HPDE6-E6E7 (cell line): ENCODE data around the gene TUBGCP6.
A peak's percentile ranks its signal among the peaks of the same experiment; 100 is the strongest.

ENCODE experiments used
- DNase-seq: peaks from one replicate; pipeline ENCODE4 v3.0.0; 2011; ENCODE audit warnings: missing footprints; ENCODE audit errors: extremely low spot score

TUBGCP6 gene

DNA sequence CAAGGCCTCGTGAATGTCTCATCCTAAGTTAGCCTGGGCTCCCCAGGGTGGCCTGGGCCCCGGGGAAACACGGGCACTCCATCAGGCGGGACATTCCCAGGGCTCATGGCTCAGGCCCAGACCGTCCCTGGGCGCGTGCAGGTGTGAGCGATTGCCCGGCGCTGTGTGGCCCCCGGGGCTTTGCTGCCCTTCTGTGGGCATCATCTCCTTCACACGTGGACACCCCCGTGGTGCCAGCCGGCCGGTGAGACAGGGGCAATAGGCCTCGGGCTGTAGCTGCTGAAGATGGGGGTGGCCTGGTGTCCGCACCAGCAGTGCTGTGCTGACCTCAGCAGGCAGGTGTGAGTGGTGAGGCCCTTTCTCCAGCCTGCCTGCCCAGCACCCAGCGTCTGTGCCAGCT, 48.6 kb downstream of the TUBGCP6 start:
- DNase-seq: no peak

DNA sequence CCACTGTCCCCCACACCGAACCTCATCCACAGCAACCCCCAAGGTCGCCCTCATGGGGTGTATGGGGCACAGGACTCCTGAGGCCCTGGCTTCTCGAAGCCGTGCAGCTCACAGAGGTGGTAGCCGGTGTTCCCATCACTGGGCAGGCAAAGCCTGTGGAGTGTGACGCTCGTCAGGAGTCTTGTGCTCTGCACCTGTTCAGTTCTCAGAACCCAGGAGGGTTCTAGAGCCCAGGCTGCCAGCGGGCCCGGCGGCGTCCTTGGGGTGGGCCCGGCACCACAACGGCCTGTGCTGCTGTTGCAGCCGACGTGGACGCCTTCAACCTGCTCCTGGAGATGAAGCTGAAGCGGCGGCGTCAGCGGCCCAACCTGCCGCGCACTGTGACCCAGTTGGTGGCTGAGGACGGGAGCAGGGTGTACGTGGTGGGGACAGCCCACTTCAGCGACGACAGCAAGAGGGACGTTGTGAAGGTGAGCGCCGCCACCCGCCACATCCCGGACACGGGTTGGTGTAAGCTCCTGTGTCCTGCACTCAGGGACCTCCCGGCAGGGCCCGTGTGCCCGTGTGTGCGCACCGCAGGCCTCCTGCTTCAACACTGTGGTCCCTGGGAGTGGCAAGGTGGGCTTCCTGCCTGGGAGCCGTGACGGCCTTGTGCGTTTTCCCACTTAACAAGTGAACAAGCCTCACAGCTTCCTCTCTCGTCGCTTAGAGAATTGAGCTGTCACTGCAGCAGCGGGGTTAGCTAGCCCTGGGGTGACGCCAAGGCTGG, 50.6 kb downstream of the TUBGCP6 start:
- no peak for DNase-seq

DNA sequence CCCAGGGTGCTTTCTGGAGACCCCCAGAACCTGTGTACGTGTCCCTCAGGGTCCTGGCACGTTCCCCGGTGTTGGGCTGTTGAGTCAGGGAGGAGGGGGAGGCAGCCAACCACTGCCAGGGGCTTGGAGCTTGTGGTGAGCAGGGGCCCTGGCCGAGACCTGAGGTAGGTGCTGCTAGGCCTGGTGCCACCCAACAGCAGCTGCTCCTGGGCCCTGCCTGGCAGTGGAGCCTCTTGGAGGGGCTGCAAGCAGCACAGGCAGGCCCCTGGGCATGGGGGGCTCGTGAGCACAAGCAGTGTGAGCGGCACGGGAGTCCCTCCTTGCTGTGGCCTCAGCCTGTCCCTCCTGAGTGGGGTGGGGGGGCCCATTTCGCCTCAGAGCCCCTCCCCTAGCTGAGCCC, 51.2 kb downstream of the TUBGCP6 start:
- no peak for DNase-seq

DNA sequence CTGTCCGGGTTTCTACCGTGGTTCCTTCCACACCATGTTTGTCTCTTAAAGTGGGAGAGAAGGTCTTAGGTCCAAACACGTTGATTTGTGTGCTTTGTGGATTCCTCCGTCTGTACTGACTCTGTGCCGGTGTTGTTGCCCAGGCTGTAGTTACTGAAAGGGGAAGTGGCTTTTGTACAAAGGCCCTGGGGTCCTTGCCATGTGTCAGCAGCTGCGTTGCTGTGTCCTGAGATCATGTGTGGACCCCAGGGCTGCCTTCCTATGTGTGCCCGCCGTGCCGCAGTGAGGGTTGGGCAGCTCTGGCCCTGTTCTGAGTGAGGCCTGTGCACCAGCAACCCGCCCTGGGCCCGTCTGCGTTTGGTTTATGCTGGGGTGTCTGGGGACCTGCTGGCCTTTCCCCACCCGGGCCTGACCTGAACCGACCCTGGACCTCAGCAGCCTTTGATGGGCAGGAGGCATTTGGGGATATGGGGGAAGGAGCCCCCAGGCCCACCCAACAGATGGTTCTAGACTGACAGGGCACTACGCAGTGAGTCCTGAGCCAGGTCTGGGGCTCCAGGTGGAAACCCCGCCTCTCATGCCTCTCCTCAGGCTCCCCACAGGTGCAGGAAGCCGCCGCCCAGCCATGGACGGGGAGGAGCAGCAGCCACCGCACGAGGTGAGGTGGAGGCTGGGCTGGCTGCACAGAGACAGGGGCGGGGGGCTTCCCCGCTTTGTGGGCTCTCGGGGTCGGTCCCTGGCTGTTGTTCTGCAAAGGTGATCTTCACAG, 52.2 kb downstream of the TUBGCP6 start:
- DNase-seq: no peak

DNA sequence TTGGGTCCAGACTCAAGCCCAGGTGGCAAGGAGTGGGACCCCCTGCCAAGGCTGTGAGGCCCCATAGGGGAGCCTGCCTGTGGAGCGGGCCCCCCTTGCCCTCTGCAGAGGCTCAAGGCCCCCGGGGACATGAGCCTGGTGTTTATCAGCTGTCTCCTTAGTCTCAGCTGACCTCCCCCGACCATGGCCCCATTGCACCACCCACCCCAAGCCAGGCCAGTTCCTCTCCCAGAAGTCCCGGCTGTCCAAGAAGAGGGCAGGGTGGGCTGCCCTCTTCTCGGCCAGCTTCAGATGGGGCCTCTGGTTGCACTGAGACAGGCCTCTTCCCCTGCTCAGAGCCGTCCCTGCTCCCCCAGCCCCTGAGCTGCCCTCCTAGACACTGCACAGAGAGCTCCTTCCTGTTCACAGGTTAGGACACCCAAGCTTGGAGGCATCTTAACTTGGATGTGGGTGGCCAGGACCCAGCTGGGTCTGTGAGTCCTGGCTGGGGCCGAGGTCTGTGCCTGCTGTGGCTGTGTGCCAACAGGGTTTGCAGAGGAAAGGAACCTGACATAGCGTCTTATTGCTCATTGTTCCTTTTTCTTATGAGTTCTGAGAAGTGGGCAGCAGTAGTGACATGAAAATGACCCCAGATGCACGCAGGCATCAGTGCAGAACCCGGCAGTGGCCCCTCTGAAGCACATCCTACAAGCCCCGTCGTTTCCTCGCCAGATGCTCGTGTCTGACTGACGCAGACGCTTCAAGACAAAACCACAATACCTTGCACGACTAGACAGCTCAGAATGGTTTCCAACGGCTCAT, 53.7 kb downstream of the TUBGCP6 start:
- DNase-seq: no peak

DNA sequence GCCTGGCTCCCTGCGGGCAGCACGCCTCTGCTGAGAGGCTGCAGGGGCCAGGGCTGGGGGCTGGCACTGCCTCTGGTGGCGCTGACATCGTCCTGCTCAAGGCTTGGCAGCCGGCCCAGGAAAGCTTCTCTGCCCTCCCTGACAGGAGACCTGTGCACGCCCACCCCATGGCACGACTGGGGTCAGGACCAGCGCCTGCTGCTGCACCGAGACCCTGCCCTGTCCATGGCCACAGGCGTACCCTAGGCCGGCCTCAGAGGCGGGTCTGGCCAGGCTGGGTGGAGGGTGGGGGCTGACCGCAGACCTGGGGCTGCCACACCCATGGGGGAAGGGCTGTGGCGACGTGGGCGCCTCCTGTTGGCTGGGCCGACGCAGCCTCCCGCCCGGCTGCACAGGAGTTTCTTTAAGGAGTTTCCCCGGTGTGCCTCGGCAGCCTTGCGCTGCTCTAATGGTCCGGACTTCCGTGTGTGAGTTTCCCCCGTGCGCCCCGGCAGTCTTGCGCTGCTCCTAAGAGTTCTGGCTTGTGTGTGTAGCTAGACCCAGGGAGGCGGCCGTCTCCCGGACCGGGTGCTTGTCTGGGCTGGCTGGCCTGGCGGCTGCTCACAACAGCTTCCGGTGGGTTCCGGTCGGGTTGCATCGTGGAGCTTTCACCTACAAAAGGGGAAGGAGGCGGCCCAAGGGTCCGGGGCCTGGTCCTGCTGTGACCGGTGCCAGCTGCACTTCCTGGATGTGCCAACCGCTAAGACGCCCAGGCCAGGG, 54.5 kb downstream of the TUBGCP6 start:
- DNase-seq: peak; percentile 50

DNA sequence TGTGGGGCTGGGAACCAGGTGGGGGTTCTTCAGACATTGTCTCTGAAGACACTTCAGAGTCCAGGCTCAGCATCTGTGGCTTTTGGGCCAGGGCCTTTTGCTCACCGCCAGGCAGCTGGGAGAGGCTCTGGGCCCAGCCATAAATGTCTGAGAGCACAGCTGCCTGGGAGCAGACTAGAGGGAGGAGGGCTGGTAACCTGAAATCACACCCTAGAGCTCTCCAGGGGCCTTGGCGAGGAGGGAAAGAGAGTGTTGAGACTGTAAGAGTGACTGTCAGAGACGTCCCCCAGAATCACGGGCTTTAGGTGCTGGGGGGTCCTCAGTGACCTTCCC, 55.0 kb downstream of the TUBGCP6 start:
- no peak for DNase-seq

DNA sequence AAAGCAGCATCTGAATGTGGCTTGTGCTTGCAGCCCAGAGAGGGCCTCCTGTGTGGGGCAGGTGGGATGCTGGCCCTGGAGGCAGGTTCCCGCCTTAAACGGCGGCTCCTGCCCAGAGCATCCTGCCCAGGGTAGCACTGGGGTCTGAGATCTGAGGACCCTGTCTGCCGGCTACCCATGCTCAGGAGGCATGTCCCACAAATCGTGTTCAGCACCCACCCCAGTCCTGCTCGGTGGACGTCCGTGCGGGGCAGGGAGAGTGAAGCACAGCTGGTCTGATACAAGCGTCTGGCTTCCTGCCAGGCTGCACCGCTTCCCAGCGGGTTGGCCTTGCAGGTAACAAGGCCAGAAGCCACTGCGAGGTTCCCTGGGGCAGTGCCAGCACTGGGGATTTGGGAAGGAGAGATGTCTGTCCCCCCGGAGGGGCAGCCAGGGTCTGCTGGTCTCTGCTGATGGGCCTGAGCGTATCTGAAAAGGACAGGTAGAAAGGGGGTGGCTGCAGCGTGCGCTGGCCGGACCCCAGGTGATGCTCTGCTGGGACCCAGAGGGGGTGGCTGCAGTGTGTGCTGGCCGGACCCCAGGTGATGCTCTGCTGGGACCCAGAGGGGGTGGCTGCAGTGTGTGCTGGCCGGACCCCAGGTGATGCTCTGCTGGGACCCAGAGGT, 55.5 kb downstream of the TUBGCP6 start:
- no peak for DNase-seq

DNA sequence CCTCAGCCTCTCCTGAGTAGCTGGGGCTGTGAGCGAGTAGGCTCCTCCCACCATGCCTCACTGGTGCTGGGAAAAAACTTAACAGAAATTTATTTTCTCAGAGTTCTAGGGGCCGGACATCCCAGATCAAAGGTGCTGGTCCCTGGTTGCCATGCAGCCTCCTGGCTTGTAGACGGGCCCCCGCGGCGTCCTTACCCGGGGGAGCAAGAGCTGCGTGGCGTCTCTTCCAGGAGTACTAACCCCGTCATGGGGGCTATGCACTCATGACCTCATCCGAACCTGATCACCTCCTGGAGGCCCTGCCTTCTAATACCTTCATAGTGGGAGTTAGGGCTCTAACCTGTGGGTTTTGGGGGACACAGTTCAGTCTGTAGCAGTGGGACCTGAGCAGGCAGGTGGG, 56.5 kb downstream of the TUBGCP6 start:
- no peak for DNase-seq

DNA sequence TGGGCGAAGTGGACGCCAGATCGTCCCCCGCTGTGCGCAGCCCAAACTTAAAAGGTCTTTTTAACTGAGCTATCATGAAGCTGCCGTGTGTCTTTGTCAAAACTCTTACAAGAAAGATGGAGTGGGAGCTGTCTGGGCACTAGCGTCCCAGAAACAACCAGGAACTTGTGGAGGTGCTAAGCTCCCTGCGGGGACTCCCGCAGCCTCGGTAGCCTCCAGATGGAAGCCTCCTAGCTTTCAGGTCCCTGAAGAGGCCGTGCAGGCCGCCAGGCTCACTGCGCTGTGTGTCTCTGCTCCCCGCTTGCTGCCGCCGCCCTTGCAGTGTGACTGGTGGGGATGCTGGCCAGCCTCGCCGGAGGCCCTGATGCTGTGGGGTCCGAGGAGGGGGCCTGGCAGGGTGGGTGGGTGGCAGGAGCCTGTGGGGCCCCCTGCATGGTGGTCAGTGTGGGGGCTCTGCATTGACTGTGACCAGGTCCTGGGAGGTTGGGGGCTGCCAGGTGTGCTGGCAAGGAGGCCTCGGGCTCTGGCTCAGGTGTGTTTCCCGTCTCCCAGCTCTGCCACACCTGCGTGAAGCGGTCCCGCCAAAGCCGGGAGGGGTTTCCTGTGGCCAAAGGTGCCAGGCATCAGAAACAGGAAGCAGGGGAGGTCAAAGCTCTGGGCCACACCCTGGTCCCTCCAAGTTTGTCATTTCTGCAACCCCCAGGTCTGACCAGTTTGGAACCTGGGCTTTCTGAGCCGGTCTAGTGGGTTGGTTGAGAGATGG, 57.9 kb downstream of the TUBGCP6 start:
- no peak for DNase-seq

DNA sequence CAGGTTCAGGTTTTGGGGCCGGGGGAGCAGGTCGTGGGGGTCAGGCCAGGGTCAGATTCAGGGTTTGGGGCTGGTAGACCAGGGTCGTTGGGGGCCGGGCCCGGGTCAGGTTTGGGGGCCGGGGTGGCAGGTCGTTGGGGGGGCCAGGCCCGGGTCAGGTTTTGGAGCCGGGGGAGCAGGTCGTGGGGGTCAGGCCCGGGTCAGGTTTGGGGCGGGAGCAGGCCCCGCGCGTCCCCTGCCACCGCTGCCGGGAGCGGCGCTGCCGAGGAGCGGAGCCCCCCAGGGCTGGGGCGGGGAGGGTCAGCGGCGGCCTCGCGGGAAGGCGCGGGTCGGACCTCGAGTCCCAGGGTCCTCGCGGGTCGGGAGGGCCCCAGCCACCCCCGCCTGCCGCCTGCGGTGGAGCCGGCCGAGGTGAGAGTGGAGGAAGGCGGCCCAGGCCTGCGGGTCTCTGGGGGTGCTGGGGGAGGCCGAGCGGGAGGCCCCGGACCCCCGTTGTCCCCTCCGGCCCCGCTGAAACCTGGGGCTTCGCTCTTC, 58.6 kb downstream of the TUBGCP6 start:
- DNase-seq: no peak

DNA sequence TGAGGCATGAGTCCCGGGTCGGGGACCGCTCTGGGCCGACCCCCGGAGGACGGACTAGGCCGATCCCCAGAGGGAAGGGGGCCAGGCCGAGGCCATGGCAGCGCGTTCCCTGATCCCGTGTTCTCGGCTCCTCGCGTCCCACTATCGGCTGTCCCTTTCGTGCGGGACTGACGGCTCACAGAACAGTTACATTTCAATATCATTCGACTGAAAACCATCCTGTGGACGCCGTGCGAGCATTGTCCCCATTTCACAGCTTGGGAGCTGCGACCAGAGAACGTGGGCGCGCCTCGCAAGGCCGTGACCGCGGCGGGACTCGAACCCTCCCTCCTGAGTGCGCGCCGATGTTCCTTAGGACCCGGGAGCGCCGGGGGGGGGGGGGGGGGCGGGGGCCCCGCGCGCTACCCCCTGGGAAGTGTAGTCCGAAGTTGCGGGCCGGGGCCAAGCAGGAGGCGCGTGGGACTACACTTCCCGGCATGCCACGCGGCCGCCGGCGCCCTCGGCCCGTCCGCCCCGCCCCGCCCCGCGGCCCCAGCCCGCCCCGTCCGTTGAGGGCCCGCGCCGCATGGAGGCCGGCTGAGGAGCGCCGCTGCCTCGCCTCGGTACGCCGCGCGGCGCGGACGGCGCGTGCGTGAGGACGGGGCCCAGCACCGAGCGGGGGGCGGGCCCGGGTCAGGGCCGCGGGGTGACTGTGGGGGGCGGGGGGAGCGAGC, 59.3 kb downstream of the TUBGCP6 start, which contains the start of gene TRABD:
TSS of gene TRABD (plus strand) at position 539 of the 713 bp plus-strand sequence. CDS start 7,148 bp downstream, outside the sequence.
- DNase-seq: peak; percentile 54

DNA sequence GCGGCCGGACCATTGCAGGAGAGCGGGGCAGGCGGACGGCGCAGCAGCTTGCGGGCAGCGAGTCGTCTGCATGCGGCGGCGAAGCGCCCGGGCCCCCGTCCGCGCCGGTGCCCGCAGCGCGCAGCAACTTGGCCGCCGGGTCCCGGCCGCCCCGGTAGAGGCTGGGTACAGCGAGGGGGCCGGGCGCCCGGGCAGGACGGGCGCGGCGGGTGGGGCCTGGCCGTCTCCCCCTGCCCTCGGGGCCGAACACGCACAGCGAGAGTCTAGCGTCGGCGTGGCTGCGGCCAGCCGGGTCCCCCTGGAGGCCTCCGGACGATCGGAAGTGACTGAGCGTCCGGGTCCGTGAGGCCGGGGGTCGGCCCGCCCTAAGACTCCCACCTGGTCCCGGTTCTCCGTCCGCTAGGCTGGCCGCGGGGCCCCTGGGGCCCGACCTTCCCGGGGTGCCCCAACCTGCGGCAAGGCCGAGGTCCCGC, 59.9 kb downstream of the TUBGCP6 start:
- DNase-seq: no peak

DNA sequence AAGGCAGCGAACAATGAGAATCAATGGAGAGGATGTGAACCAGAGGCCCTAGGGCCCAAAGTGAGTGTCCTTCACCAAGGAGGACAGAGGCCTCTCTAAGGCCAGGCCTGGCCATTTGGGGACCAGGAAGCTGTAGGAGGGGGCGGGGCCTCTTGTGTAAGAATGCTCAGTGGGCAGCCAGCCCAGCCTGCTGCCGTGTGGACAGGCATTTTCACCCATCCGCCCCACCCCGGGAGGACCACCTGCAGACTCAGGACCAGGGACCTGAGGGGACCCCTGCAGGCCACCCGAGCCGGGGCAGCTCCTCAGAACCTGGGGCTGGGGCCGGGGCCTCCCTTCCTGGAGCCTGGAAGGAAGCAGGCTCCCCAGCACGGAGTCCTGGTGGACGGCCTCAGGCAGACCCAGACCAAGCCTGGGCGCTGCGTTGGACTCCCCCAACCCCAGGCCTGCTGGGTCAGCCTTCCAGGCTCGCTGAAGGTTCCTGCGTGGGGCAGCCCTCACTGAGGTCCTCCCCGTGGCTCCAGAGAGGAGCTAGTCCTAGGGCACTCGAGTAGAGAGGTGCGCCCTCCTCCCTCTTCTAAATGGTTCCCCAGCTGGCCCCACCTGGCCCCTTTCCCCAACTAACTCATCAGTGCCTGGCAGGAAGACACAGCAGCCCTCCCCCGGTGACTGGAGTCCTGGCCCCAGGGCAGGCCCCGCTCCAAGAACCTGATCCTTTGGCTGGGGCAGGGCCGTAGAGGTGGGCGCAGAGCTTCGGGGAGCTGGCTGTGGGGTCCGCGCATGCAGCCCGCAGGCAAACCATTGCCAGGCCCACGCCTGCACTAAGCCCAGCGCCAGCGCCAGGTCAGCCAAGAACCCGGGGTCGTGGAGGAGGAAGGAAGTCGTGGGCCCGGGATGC, 60.6 kb downstream of the TUBGCP6 start:
- no peak for DNase-seq

DNA sequence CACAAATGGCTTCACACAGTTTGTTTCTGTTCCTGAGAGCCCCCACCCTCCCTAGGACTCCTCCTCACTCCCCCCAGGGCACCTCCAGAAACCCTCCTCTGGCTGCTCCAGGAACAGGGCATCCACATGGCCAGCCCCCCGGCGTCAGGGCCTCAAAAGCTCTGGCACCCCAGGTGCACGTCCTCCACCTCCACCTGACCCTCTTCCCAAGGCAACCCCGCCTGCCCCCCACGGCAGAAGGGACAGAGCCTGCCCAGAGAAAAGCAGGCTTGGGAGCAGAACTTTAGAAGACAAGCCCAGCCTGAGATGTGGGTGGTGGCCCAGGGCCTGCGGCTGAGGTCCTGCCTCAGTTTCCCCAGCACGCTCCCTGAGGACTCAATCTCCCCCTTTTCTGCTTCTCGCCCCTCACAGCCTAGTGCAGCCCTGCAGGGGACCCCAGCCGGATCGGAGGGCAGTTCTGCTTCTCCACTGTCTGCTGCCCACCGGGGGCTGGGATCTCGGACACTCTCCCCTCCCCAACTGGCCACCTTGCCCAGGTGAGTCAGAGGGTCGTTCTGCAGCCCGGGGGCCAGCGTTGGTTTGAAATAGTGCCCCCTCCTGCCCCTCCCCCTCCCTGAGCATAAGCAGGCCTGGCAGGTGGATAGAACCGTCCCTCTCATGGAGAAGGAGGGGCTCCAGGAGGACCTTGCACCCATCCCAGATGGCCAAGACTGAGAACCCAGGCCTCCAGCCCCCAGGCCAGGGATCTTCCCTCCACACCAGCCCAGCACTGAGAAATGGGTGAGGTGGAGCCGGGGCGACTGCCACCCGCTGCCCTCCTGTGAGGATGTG, 61.5 kb downstream of the TUBGCP6 start:
- DNase-seq: no peak

DNA sequence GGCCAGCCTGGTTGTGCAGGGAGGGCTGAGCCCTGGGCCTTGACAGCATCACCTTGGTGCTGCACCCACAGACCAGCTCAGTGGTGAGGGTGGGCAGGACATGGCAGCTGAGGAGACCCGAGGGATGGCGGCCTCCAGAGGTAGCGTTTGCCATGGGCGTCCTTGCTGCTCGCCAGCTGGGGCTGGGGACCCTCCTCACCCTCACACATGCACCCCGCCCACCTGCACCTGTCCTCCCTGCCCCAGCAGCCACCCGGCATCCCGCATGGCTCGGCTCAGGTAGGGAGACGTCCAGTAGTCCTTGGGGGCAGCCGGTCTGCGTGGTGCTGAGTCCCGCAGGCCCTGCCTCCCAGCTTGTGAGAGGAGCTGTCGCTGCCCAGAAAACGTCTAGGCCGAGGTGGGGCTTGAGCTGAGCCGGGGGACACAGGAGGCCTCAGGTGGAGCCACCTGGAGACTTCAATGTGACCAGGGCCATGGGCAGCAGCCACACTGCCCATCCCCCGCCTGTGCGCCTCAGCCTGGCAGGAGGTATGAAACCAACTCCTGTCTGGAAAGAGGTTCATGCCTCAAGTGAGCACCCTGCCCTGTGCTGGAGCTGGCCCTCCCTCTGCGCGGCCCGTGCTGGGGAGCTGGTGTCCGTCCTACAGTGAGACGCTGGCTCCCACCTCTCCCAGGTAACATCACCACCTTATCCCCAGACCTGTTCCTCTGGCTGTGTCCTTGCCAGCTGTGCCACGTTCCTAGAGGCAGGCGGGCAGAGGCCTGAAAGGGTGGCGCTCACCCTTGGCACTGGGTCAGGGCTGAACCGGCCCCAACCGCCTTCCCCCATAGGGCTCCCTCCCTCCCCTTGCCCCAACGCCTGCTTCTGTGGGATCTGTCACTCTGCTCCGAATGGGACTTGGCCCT, 62.4 kb downstream of the TUBGCP6 start:
- no peak for DNase-seq
